ENCODE data around the gene TMEM204.

- TF ChIP-seq, protein P1, sequence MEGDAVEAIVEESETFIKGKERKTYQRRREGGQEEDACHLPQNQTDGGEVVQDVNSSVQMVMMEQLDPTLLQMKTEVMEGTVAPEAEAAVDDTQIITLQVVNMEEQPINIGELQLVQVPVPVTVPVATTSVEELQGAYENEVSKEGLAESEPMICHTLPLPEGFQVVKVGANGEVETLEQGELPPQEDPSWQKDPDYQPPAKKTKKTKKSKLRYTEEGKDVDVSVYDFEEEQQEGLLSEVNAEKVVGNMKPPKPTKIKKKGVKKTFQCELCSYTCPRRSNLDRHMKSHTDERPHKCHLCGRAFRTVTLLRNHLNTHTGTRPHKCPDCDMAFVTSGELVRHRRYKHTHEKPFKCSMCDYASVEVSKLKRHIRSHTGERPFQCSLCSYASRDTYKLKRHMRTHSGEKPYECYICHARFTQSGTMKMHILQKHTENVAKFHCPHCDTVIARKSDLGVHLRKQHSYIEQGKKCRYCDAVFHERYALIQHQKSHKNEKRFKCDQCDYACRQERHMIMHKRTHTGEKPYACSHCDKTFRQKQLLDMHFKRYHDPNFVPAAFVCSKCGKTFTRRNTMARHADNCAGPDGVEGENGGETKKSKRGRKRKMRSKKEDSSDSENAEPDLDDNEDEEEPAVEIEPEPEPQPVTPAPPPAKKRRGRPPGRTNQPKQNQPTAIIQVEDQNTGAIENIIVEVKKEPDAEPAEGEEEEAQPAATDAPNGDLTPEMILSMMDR (IDR thresholded peaks at IDR 0.05) = no peak
- no peak for TF ChIP-seq ZFX (IDR thresholded peaks at IDR 0.05; ENCODE audit: borderline replicate concordance)
Observed at GRCh38 chr16:1541293-1542165, 8.1 kb downstream of the TMEM204 start.

Data from 22Rv1 (cell line).